ENCODE results near the gene NOL4L. TPM values are rescaled to one million over a fixed set of nuclear protein-coding genes. Genes with fewer than 3 reads are reported as not detected.
"Not testable (repeated sequence)": the region's sequence is repeated elsewhere in the genome, so short reads cannot be mapped to it uniquely, and the experiment has no call there.

The NOL4L gene
- total RNA-seq, 4 donors from 2014 or later: 45.6 to 105 (median 85.9) TPM

DNA sequence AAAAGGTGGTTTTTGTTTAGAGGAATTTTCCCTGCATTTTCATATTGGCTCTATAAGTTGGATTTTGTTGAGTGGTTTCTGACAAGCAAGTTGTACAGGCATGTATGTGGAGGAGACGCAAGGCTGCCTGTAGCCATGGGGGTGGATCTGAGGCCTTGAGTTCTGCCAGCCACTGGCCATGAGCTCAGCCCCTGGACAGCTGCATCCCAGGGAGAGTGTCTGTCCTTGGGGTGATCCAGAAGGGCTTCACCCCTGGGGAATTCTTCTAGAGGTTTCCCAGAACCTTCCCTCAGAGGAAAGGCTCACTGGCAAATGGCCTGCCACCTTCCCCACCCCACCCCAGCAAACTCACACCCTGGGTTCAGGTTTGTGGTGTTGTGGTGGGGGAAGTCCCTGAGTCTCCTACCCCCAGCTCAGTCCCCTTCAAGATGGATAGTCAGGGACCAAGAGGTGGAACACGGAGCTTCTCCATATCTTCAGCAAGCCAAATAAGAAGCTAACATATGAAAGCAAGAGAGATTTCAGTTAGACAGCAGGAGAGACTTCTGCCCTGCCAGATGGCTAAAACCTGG is 11.6 kb upstream of the NOL4L start:
- Histone ChIP-seq H3K27ac (no peak overlapping the region), H3K9me3 (no peaks in the 10 kb centered on the region), H3K4me1 (no peaks in the 10 kb centered on the region), H3K27me3 (no peaks in the 10 kb centered on the region), H3K4me3 (no peak overlapping the region), H3K36me3 (no peaks in the 10 kb centered on the region)
- no peak for TF ChIP-seq EP300 (IDR thresholded peaks at IDR 0.05; ENCODE audit: low read depth)
- TF ChIP-seq, protein P1, sequence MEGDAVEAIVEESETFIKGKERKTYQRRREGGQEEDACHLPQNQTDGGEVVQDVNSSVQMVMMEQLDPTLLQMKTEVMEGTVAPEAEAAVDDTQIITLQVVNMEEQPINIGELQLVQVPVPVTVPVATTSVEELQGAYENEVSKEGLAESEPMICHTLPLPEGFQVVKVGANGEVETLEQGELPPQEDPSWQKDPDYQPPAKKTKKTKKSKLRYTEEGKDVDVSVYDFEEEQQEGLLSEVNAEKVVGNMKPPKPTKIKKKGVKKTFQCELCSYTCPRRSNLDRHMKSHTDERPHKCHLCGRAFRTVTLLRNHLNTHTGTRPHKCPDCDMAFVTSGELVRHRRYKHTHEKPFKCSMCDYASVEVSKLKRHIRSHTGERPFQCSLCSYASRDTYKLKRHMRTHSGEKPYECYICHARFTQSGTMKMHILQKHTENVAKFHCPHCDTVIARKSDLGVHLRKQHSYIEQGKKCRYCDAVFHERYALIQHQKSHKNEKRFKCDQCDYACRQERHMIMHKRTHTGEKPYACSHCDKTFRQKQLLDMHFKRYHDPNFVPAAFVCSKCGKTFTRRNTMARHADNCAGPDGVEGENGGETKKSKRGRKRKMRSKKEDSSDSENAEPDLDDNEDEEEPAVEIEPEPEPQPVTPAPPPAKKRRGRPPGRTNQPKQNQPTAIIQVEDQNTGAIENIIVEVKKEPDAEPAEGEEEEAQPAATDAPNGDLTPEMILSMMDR (IDR thresholded peaks at IDR 0.05): no peak
- TF ChIP-seq POLR2A (IDR thresholded peaks at IDR 0.05): no peak
- TF ChIP-seq POLR2AphosphoS5 (IDR thresholded peaks at IDR 0.05): no peak
- intact Hi-C loops (cut with DNase I; ENCODE audit: low total_unique reads) (no loop called here), in situ Hi-C loops (cut with MboI; ENCODE audit: low pct_ligation_motif_present in 1 of 4, low pct_unique_long_range_greater_than_20kb in 1 of 4, low sequenced_read_pairs in 3 of 4) (no loop called here)
- 83% methylated on average over 2 of the region's 2 CpGs; no CpG with 5 or more reads in 1 of the 2 donors for WGBS, 2 donors (ENCODE audit: low coverage in 1 of 2)
- DNase-seq: no peak

DNA sequence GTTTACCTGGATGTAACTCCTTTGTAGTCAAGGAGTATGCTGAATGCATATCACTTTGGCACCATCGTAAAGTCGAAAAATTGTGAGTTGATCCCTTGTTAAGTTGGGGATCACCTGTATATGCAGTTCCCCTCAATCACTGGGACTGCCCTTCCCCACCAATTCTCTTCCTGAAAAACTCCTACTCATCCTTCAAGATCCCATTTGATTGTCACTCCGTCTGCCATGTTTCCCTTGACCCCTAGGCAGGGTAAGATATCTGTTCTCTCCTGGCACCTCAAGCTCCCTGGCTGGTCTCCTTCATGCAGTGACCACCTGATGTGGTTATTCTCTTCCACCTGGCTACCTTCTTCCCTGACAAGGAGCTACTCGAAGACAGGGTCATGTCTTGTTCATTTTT is 10.0 kb upstream of the NOL4L start:
- Histone ChIP-seq H3K27me3 (no peaks in the 10 kb centered on the region), H3K9me3 (no peaks in the 10 kb centered on the region), H3K27ac (no peak overlapping the region), H3K4me1 (no peaks in the 10 kb centered on the region), H3K4me3 (no peak overlapping the region), H3K36me3 (no peaks in the 10 kb centered on the region)
- TF ChIP-seq EP300 (IDR thresholded peaks at IDR 0.05; ENCODE audit: low read depth) (no peak), POLR2A (IDR thresholded peaks at IDR 0.05) (no peak), POLR2AphosphoS5 (IDR thresholded peaks at IDR 0.05) (no peak)
- TF ChIP-seq, protein P1 (IDR thresholded peaks at IDR 0.05): no peak
- in situ Hi-C loops (cut with MboI; ENCODE audit: low pct_ligation_motif_present in 1 of 4, low pct_unique_long_range_greater_than_20kb in 1 of 4, low sequenced_read_pairs in 3 of 4) (no loop called here), intact Hi-C loops (cut with DNase I; ENCODE audit: low total_unique reads) (no loop called here)
- WGBS, 2 donors (ENCODE audit: low coverage in 1 of 2): 87 to 89% methylated on average over 4 of the region's 4 CpGs
- no peak for DNase-seq

DNA sequence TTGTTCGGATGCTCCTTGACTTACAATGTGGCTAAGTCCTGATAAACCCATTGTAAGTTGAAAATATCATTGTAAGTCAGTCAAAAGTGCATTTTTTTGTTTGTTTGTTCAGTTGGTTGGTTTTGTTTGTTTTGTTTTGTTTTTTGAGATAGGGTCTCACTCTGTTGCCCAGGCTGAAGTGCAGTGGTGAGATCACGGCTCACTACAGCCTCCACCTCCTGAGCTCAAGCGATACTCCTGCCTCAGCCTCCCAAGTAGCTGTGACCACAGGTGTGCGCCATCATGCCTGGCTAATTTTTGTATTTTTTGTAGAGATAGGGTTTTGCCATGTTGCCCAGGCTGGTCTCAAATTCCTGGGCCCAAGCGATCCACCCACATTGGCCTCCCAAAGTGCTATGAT is 9.5 kb upstream of the NOL4L start:
- WGBS, 2 donors (ENCODE audit: low coverage in 1 of 2): 97 to 100% methylated on average over 2 to 5 of the region's 5 CpGs
- in situ Hi-C loops (cut with MboI; ENCODE audit: low pct_ligation_motif_present in 1 of 4, low pct_unique_long_range_greater_than_20kb in 1 of 4, low sequenced_read_pairs in 3 of 4); intact Hi-C loops (cut with DNase I; ENCODE audit: low total_unique reads): not testable (repeated sequence)

DNA sequence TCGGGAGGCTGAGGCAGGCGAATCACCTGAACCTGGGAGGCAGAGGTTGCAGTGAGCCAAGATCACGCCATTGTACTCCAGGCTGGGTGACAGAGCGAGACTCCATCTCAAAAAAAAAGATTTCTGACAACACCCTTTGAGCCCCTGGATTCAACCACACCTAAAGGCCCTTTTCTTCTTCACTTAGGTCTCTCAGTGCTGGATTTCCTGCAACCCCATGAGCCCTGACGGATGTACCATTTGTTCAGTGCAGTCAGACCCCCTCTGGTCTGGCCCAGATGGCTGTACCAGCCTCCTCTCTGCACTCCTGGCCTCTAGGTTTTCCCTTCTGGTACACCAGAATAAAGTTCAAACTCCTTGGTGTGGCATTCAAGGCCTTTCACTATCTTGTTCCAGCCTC is 9.1 kb upstream of the NOL4L start:
- no peak overlapping the region for H3K27ac ChIP-seq
- no peaks in the 10 kb centered on the region for H3K9me3 ChIP-seq
- intact Hi-C loops (cut with DNase I; ENCODE audit: low total_unique reads) (no loop called here), in situ Hi-C loops (cut with MboI; ENCODE audit: low pct_ligation_motif_present in 1 of 4, low pct_unique_long_range_greater_than_20kb in 1 of 4, low sequenced_read_pairs in 3 of 4) (no loop called here)
- 88% methylated on average over 5 of the region's 5 CpGs; no CpG with 5 or more reads in 1 of the 2 donors for WGBS, 2 donors (ENCODE audit: low coverage in 1 of 2)
- TF ChIP-seq POLR2A (IDR thresholded peaks at IDR 0.05) (no peak), EP300 (IDR thresholded peaks at IDR 0.05; ENCODE audit: low read depth) (no peak), POLR2AphosphoS5 (IDR thresholded peaks at IDR 0.05) (no peak)
- TF ChIP-seq, protein P1 (IDR thresholded peaks at IDR 0.05): no peak
- no peaks in the 10 kb centered on the region for H3K4me1 ChIP-seq
- H3K36me3 ChIP-seq: no peaks in the 10 kb centered on the region
- DNase-seq: no peak
- H3K27me3 ChIP-seq: no peaks in the 10 kb centered on the region
- no peak overlapping the region for H3K4me3 ChIP-seq

More for the DNA sequence above, 9.5 kb upstream of the NOL4L start:
- H3K27me3 ChIP-seq, H3K4me3 ChIP-seq, H3K27ac ChIP-seq, H3K9me3 ChIP-seq, H3K4me1 ChIP-seq, H3K36me3 ChIP-seq, DNase-seq: not testable (repeated sequence)

DNA sequence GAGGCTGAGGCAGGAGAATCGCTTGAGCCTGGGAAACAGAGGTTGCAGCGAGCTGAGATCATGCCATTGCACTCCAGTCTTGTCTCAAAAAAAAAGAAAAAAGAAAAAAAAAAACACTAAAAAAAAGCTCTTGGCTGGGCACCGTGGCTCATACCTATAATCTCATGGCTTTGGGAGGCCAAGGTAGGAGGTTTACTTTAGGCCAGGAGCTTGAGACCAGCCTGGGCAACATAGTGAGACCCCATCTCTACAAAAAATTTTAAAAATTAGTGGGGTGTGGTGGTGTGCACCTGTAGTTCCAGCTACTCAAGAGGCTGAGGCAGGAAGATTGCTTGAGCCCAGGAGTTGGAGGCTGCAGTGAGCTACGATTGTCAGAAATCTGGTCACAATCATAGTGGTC is 7.5 kb upstream of the NOL4L start:
- not testable (repeated sequence) for H3K36me3 ChIP-seq

More for the DNA sequence above, 7.5 kb upstream of the NOL4L start:
- in situ Hi-C loops (cut with MboI; ENCODE audit: low pct_ligation_motif_present in 1 of 4, low pct_unique_long_range_greater_than_20kb in 1 of 4, low sequenced_read_pairs in 3 of 4); H3K4me1 ChIP-seq; H3K27me3 ChIP-seq; H3K27ac ChIP-seq; DNase-seq; H3K9me3 ChIP-seq; H3K4me3 ChIP-seq; intact Hi-C loops (cut with DNase I; ENCODE audit: low total_unique reads): not testable (repeated sequence)
- 93 to 95% methylated on average over 3 to 4 of the region's 4 CpGs for WGBS, 2 donors (ENCODE audit: low coverage in 1 of 2)
